Naive thymus-derived CD8-positive, alpha-beta T cell (primary cell): Measurements from ENCODE around the gene DNAJC15. TPM values are rescaled to one million over a fixed set of nuclear protein-coding genes. Genes with fewer than 3 reads are reported as not detected.

Experiments
- ATAC-seq, 2 donors: fragments of 150-1000 bp; cut with Tn5 transposase in 1 of 2; sonication (Bioruptor Pico), chemical (Tn5 transposase) in 1 of 2; 1 replicate in 1 of 2; 2 replicates in 1 of 2; pipeline ENCODE4 v1.10.0; 2021; ENCODE audit warnings: mild to moderate bottlenecking in 2 of 2, moderate library complexity in 2 of 2
- POLR2A ChIA-PET: fragments of 350-600 bp; sonication (Branson Sonifier 250); formaldehyde crosslinking; loops from one replicate; lab custom pipeline; 2021; ENCODE audit warnings: antibody characterized with exemption; lab: Charles Lee
- DNase-seq, 10 donors: peaks; one replicate each; pipeline versions ENCODE4 v3.0.0 to v3.0.0-alpha.2; 2020 to 2022
- H3K27ac Mint-ChIP-seq, 10 donors: one replicate each; pipeline ENCODE4 v1.8.0; 2020 to 2022; ENCODE audit warnings: mild to moderate bottlenecking in 10 of 10, mixed read lengths in 10 of 10, moderate library complexity in 4 of 10, inconsistent platforms in 1 of 10
- H3K27me3 Mint-ChIP-seq, 5 donors: one replicate each; pipeline ENCODE4 v1.8.0; 2021 to 2022; ENCODE audit warnings: mixed read lengths in 5 of 5
- H3K36me3 Mint-ChIP-seq, 3 donors: one replicate each; pipeline ENCODE4 v1.8.0; 2020 to 2022; ENCODE audit warnings: mixed read lengths in 3 of 3, mild to moderate bottlenecking in 2 of 3, inconsistent platforms in 1 of 3
- H3K4me1 Mint-ChIP-seq, 4 donors: one replicate each; pipeline ENCODE4 v1.8.0; 2021 to 2022; ENCODE audit warnings: mixed read lengths in 4 of 4
- H3K4me3 Mint-ChIP-seq, 10 donors: one replicate each; pipeline ENCODE4 v1.8.0; 2020 to 2022; ENCODE audit warnings: mild to moderate bottlenecking in 10 of 10, mixed read lengths in 10 of 10, moderate library complexity in 6 of 10, inconsistent platforms in 1 of 10
- H3K9me3 Mint-ChIP-seq, 9 donors: one replicate each; pipeline ENCODE4 v1.8.0; 2020 to 2022; ENCODE audit warnings: mixed read lengths in 9 of 9, mild to moderate bottlenecking in 3 of 9, inconsistent platforms in 1 of 9, moderate library complexity in 1 of 9
- polyA plus RNA-seq, 3 donors: library from polyadenylated mRNA; unstranded; fragments of 300-500 nt; fragmentation: Illumina TruSeq; gene quantifications; one replicate each; pipeline ENCODE4 v1.2.3, GENCODE V29; 2021
- total RNA-seq, 8 experiments: library from RNA in 2 of 8; stranded (reverse) in 2 of 8; gene quantifications; one replicate each; pipeline ENCODE4 v1.2.3 and lab custom pipeline; 2021 to 2026

DNAJC15 gene
- total and polyA plus RNA-seq, 5 experiments from 2014 or later = 9.5 to 26.5 (median 12.7) TPM

DNA sequence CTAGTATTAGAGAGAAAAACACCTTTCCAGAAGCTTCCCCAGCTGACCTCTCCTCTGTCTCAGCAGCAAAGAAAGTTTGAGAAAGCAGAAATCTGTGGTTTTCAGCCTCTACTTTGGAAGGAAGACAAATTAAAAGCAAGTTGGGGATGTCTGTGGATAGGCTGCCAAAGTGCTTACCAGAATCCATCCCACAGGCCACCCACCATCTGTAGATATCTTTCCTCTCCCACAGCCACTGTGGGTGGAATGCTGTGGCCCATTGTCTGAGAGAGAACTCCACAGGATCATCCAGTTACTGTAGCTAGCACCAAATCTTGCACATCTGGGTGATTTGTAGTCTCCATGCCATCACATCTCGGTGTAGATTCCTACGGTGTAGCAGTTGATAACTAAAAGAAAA, 133.5 kb downstream of the DNAJC15 start:
- Mint-ChIP-seq H3K4me3 (no peak overlapping the region), H3K36me3 (no peaks in the 10 kb centered on the region), H3K27ac (no peak overlapping the region), H3K9me3 (no peaks in the 10 kb centered on the region), H3K27me3 (peaks cover 0 to 4% (median 0%) of the 10 kb centered on the region in 5 donors), H3K4me1 (no peaks in the 10 kb centered on the region)
- no peak for ATAC-seq
- POLR2A ChIA-PET = no interaction called here
- no peak for DNase-seq

DNA sequence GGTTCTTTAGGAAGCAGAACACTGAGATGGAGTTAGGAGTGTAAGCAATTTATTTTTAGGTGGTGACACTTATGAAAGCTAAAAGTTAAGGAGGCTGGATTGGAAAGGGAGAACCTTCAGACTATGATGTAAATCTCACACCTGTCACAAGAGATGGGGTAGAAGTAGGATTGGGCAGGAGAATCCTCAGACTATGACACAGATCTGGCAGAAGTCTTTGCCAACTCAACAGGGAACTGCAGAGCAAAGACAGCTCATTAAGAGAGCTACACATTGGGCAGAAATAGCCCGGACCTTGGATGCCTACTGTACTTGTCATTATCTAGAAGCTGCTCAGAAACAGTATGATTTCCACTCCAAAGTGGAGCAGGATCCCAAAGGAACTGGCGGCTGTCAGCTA, 134.4 kb downstream of the DNAJC15 start:
- POLR2A ChIA-PET = no interaction called here
- peaks cover 0 to 4% (median 0%) of the 10 kb centered on the region in 5 donors for H3K27me3 Mint-ChIP-seq
- ATAC-seq (no peak), DNase-seq (no peak)
- H3K4me1 Mint-ChIP-seq = no peaks in the 10 kb centered on the region
- H3K4me3 Mint-ChIP-seq = no peak overlapping the region
- H3K36me3 Mint-ChIP-seq = no peaks in the 10 kb centered on the region
- H3K9me3 Mint-ChIP-seq = no peaks in the 10 kb centered on the region
- H3K27ac Mint-ChIP-seq = no peak overlapping the region

DNA sequence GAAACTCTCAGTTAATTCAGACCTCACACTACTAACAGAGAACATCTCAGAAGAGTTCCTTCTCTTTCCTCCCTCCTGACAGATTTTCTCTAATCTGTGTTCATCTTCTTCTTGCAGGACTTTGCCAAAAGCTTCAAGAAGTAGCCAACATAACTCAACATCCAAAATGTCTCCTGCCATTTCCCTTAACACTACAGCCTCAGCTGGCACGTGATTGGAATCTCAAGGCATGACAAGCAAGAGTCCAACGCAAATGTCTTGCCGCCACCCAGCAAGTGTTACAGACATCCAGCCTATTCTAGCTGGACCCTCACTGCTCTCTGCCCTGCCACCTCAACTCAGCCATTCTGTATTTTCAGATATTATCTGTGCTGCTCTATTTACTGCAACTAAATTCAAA, 135.1 kb downstream of the DNAJC15 start:
- POLR2A ChIA-PET = no interaction called here
- no peak overlapping the region for H3K4me3 Mint-ChIP-seq
- H3K36me3 Mint-ChIP-seq = no peaks in the 10 kb centered on the region
- no peak overlapping the region for H3K27ac Mint-ChIP-seq
- no peak for DNase-seq
- no peak for ATAC-seq
- H3K4me1 Mint-ChIP-seq = no peaks in the 10 kb centered on the region
- no peaks in the 10 kb centered on the region for H3K27me3 Mint-ChIP-seq
- peaks cover 0 to 4% (median 0%) of the 10 kb centered on the region in 9 donors for H3K9me3 Mint-ChIP-seq

DNA sequence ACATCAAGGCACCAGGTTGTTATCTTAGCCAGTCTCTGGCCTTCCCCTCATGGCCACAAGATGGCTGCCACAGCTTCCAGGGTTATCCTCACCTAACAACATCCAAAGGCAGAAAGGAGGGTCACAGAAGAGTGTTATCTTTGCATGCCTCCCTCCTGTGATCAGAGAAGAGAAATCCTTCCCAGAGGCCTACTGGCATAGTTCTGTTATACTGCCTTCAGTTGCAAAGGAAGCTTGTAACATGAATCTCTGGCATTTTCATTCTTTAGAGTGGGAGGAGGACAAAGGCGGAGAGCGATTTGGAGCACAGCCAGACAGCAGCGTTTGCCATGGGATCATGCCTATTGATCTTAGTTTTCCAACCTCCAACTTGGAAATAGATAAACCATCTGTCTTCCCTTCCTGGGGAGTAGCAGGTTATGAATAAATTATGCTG, 135.7 kb downstream of the DNAJC15 start:
- Mint-ChIP-seq H3K4me3 (no peak overlapping the region), H3K9me3 (peaks cover 0 to 7% (median 0%) of the 10 kb centered on the region in 9 donors), H3K27ac (no peak overlapping the region), H3K36me3 (no peaks in the 10 kb centered on the region), H3K4me1 (no peaks in the 10 kb centered on the region), H3K27me3 (no peaks in the 10 kb centered on the region)
- no peak for ATAC-seq
- no peak for DNase-seq
- POLR2A ChIA-PET = no interaction called here

Other genes starting within 250 kb of the DNAJC15 start
- gene FAM216B, start 242.0 kb upstream of the DNAJC15 start, total RNA-seq = not detected
- not detected for gene FAM216B, start 242.0 kb upstream of the DNAJC15 start, polyA plus RNA-seq
- gene EPSTI1, start 31.3 kb upstream of the DNAJC15 start, total RNA-seq = 10 to 100 TPM; 11.4 to 12.8 TPM
- 10 to 100 TPM; 10.1 to 10.8 (median 10.8) TPM for gene EPSTI1, start 31.3 kb upstream of the DNAJC15 start, polyA plus RNA-seq